H1 (cell line): ENCODE data around the gene PTPRD. TPM values are rescaled to one million over a fixed set of nuclear protein-coding genes. Genes with fewer than 3 reads are reported as not detected.

ENCODE experiments used
- CTCF ChIA-PET: fragments of 300-600 bp; sonication (Branson Sonifier 250); formaldehyde crosslinking; loops from one replicate; lab custom pipeline; 2021; ENCODE audit not compliant: partially characterized antibody; lab: Charles Lee
- POLR2A ChIA-PET: fragments of 300-600 bp; sonication (Branson Sonifier 250); formaldehyde crosslinking; loops from one replicate; lab custom pipeline; 2021; ENCODE audit warnings: inconsistent platforms; ENCODE audit not compliant: partially characterized antibody; lab: Charles Lee
- DNase-seq, 2 experiments: peaks; one replicate each; pipeline versions ENCODE4 v3.0.0 to v3.0.0-alpha.2; 2010 to 2022; ENCODE audit warnings: low spot score in 2 of 2, low read depth in 1 of 2, mixed read lengths in 1 of 2
- FAIRE-seq: peaks from 2 replicates; lab custom pipeline; 2011; peaks lifted over from hg19 to GRCh38; lab: Jason Lieb, UNC
- H2AFZ ChIP-seq: 2 replicates; pipeline ENCODE4 v1.8.1; 2012; ENCODE audit warnings: low read length, inconsistent platforms
- H2AK5ac ChIP-seq: 2 replicates; pipeline ENCODE4 v1.6.1; 2013; ENCODE audit warnings: low read depth, low read length
- H2BK120ac ChIP-seq: replicated peaks from 2 replicates; pipeline ENCODE3; 2013; ENCODE audit warnings: low read depth, low read length, inconsistent platforms
- H2BK12ac ChIP-seq: 2 replicates; pipeline ENCODE4 v1.6.1; 2013; ENCODE audit warnings: low read depth, low read length
- H2BK15ac ChIP-seq: 2 replicates; pipeline ENCODE4 v1.6.1; 2013; ENCODE audit warnings: low read length
- H2BK20ac ChIP-seq: 2 replicates; pipeline ENCODE4 v1.6.1; 2013; ENCODE audit warnings: low read length
- H2BK5ac ChIP-seq: 2 replicates; pipeline ENCODE4 v1.6.1; 2013; ENCODE audit warnings: low read depth, low read length
- H3K14ac ChIP-seq: 2 replicates; pipeline ENCODE4 v1.6.1; 2013; ENCODE audit warnings: inconsistent platforms; ENCODE audit not compliant: insufficient read length
- H3K18ac ChIP-seq: 2 replicates; pipeline ENCODE4 v1.6.1; 2013; ENCODE audit warnings: low read length; ENCODE audit errors: extremely low read depth
- H3K23ac ChIP-seq: 2 replicates; pipeline ENCODE4 v1.6.1; 2013; ENCODE audit warnings: inconsistent platforms; ENCODE audit not compliant: insufficient read length
- H3K23me2 ChIP-seq: 2 replicates; pipeline ENCODE4 v1.6.1; 2013; ENCODE audit warnings: low read depth, low read length
- H3K27ac ChIP-seq: 2 replicates; pipeline ENCODE4 v1.6.1; 2011; ENCODE audit warnings: low read depth, low read length, inconsistent platforms
- H3K27me3 ChIP-seq, 4 experiments: replicated peaks in 1 of 4; 1 replicate in 1 of 4; 2 replicates in 3 of 4; pipeline versions ENCODE4 v1.6.1 to v1.8.1; 2011 to 2013; ENCODE audit warnings: low read length in 3 of 4, mild to moderate bottlenecking in 3 of 4, inconsistent platforms in 2 of 4, mixed read lengths in 2 of 4, moderate library complexity in 1 of 4; ENCODE audit not compliant: control insufficient read depth in 3 of 4, insufficient read depth in 3 of 4; ENCODE audit errors: extremely low read depth in 1 of 4
- H3K36me3 ChIP-seq, 4 experiments: 2 replicates each; pipeline versions ENCODE4 v1.6.1 to v1.8.1; 2011 to 2013; ENCODE audit warnings: mild to moderate bottlenecking in 4 of 4, low read length in 3 of 4, moderate library complexity in 2 of 4, control low read depth in 1 of 4, inconsistent platforms in 1 of 4; ENCODE audit not compliant: insufficient read depth in 4 of 4, control insufficient read depth in 2 of 4
- H3K4ac ChIP-seq: replicated peaks from 2 replicates; pipeline ENCODE3; 2013; ENCODE audit warnings: low read length, low read depth, mixed read lengths, inconsistent platforms; ENCODE audit not compliant: insufficient read length
- H3K4me1 ChIP-seq, 4 experiments: replicated peaks in 1 of 4; 1 replicate in 1 of 4; 2 replicates in 3 of 4; pipeline versions ENCODE4 v1.6.1 to v1.8.1; 2011 to 2013; ENCODE audit warnings: low read length in 3 of 4, inconsistent platforms in 2 of 4, mixed read lengths in 1 of 4; ENCODE audit not compliant: insufficient read depth in 4 of 4, control insufficient read depth in 3 of 4
- H3K4me2 ChIP-seq, 2 experiments: 2 replicates each; pipeline versions ENCODE4 v1.6.1 to v1.8.1; 2011 to 2013; ENCODE audit warnings: low read depth in 2 of 2, low read length in 2 of 2, control low read depth in 1 of 2, inconsistent platforms in 1 of 2, mild to moderate bottlenecking in 1 of 2; ENCODE audit not compliant: insufficient read depth in 1 of 2
- H3K4me3 ChIP-seq, 4 experiments: fragments of 200-600, 300-600 bp in 1 of 4; sonication (generic), shearing (Covaris generic), sonication (Bioruptor Twin) in 1 of 4; 2 replicates each; pipeline versions ENCODE4 v1.5.1 to v1.8.1; 2011 to 2016; ENCODE audit warnings: low read length in 4 of 4, low read depth in 3 of 4, control low read depth in 2 of 4, inconsistent platforms in 2 of 4, mild to moderate bottlenecking in 2 of 4, mixed read lengths in 1 of 4, moderate library complexity in 1 of 4; ENCODE audit not compliant: insufficient read depth in 2 of 4; ENCODE audit errors: extremely low read depth in 1 of 4
- H3K56ac ChIP-seq: replicated peaks from 2 replicates; pipeline ENCODE3; 2013; ENCODE audit warnings: low read depth, mild to moderate bottlenecking, mixed read lengths, low read length, inconsistent platforms; ENCODE audit not compliant: insufficient read length
- H3K79me1 ChIP-seq: 2 replicates; pipeline ENCODE4 v1.6.1; 2013; ENCODE audit warnings: low read depth, low read length, control low read depth
- H3K79me2 ChIP-seq, 2 experiments: 2 replicates each; pipeline versions ENCODE4 v1.6.1 to v1.8.1; 2012 to 2013; ENCODE audit warnings: low read length in 2 of 2, mild to moderate bottlenecking in 2 of 2, inconsistent platforms in 1 of 2; ENCODE audit not compliant: insufficient read depth in 2 of 2, control insufficient read depth in 1 of 2
- H3K9ac ChIP-seq, 4 experiments: replicated peaks in 1 of 4; 1 replicate in 1 of 4; 2 replicates in 3 of 4; pipeline versions ENCODE4 v1.6.1 to v1.8.1; 2011 to 2013; ENCODE audit warnings: low read depth in 3 of 4, low read length in 3 of 4, control low read depth in 2 of 4, mild to moderate bottlenecking in 2 of 4, moderate library complexity in 2 of 4, inconsistent platforms in 1 of 4; ENCODE audit errors: extremely low read depth in 1 of 4
- H3K9me3 ChIP-seq, 2 experiments: 2 replicates each; pipeline versions ENCODE4 v1.6.1 to v1.8.1; 2012 to 2013; ENCODE audit warnings: mild to moderate bottlenecking in 2 of 2, moderate library complexity in 2 of 2, control low read depth in 1 of 2, inconsistent platforms in 1 of 2, low read depth in 1 of 2, low read length in 1 of 2, mixed read lengths in 1 of 2; ENCODE audit not compliant: insufficient read depth in 2 of 2
- H4K20me1 ChIP-seq, 2 experiments: replicated peaks in 1 of 2; 2 replicates each; pipeline versions ENCODE3 to v1.8.1; 2011 to 2013; ENCODE audit warnings: inconsistent platforms in 2 of 2, low read length in 2 of 2, mild to moderate bottlenecking in 1 of 2; ENCODE audit not compliant: insufficient read depth in 2 of 2, control insufficient read depth in 1 of 2
- H4K5ac ChIP-seq: 2 replicates; pipeline ENCODE4 v1.6.1; 2013; ENCODE audit warnings: low read length, low read depth, mixed read lengths, inconsistent platforms; ENCODE audit not compliant: insufficient read length
- H4K8ac ChIP-seq: 2 replicates; pipeline ENCODE4 v1.8.0; 2013; ENCODE audit warnings: mild to moderate bottlenecking, moderate library complexity, low read length, inconsistent platforms; ENCODE audit not compliant: insufficient read depth; ENCODE audit errors: extremely low read depth
- H4K91ac ChIP-seq: replicated peaks from 2 replicates; pipeline ENCODE3; 2013; ENCODE audit warnings: low read length, mixed read lengths, inconsistent platforms; ENCODE audit not compliant: insufficient read length
- CBX8 ChIP-seq: fragments of 300-800, 300-1000 bp; sonication (generic); IDR thresholded peaks from 2 replicates; pipeline ENCODE4 v1.7.1; 2016; ENCODE audit warnings: low read depth, low read length, borderline replicate concordance
- CTBP2 ChIP-seq: IDR thresholded peaks from 2 replicates; pipeline ENCODE4 v1.7.0; 2011; ENCODE audit warnings: borderline replicate concordance, mild to moderate bottlenecking, moderate library complexity, mixed read lengths, low read length; ENCODE audit not compliant: insufficient read depth, insufficient read length
- KDM1A ChIP-seq: fragments of 200-600, 300-600 bp; sonication (generic); IDR thresholded peaks from 2 replicates; pipeline ENCODE4 v1.7.1; 2016; ENCODE audit warnings: mild to moderate bottlenecking, low read length, borderline replicate concordance
- MAFK ChIP-seq: IDR thresholded peaks from 2 replicates; pipeline ENCODE4 v1.6.1; 2012; ENCODE audit warnings: low read depth, mild to moderate bottlenecking, improper control_type of control experiment, low read length
- TAF7 ChIP-seq: optimal IDR thresholded peaks from 2 replicates; pipeline ENCODE3; 2011; ENCODE audit warnings: low read depth, mild to moderate bottlenecking, inconsistent platforms, low read length, moderate library complexity, borderline replicate concordance
- WGBS, 2 experiments: shearing (Covaris generic) in 1 of 2; methylation state at CpG; one replicate each; pipeline versions ENCODE4 v1.1.6 to v1.1.7; 2013 to 2015; ENCODE audit warnings: low lambda C conversion rate in 2 of 2, mixed read lengths in 2 of 2, inconsistent platforms in 1 of 2, low coverage in 1 of 2, missing lambda C conversion rate in 1 of 2; ENCODE audit not compliant: insufficient replicate concordance in 2 of 2, insufficient coverage in 1 of 2, insufficient read length in 1 of 2; ENCODE audit errors: extremely low coverage in 1 of 2, missing lambda C conversion rate in 1 of 2; 5-methylcytosine and 5-hydroxymethylcytosine counted together
- polyA plus RNA-seq, 7 experiments: library from polyadenylated mRNA; depleted of rRNA in 3 of 7; stranded (reverse) in 5 of 7; unstranded in 2 of 7; fragments of >200 nt in 5 of 7; fragments of 200-250 nt in 2 of 7; gene quantifications; 1 replicate in 5 of 7; 2 replicates in 1 of 7; 4 replicates in 1 of 7; pipeline versions ENCODE4 v1.2.1 to v1.2.3, GENCODE V29; 2011 to 2013; ENCODE audit warnings: missing spikeins in 2 of 7, mixed read lengths in 2 of 7
- total RNA-seq: library from RNA; stranded (reverse); fragmentation: NEBNext Ultra II Directional; extraction: Animal tissue kit (Norgen Biotek cat#: 25700); gene quantifications from 2 replicates; pipeline ENCODE4 v1.2.1, GENCODE V29; 2021
- TF ChIP-seq, protein P1 (sequence below): IDR thresholded peaks from 2 replicates; pipeline ENCODE4 v1.6.1; 2012; ENCODE audit warnings: inconsistent platforms
- TF ChIP-seq, protein P2 (sequence below), 3 experiments: IDR thresholded peaks; 1 replicate in 2 of 3; 2 replicates in 1 of 3; pipeline versions ENCODE4 v1.5.1 to v1.6.1; 2011; ENCODE audit warnings: low read length in 3 of 3, mild to moderate bottlenecking in 3 of 3, inconsistent platforms in 2 of 3, low read depth in 1 of 3, moderate library complexity in 1 of 3; ENCODE audit not compliant: insufficient read depth in 1 of 3; ENCODE audit errors: control extremely low read depth in 1 of 3

PTPRD gene
- total and polyA plus RNA-seq, 2 of the 8 experiments (the other 6 are each of a cell fraction or from before 2014, with no cell fraction given): 17.2 to 77.0 TPM

DNA sequence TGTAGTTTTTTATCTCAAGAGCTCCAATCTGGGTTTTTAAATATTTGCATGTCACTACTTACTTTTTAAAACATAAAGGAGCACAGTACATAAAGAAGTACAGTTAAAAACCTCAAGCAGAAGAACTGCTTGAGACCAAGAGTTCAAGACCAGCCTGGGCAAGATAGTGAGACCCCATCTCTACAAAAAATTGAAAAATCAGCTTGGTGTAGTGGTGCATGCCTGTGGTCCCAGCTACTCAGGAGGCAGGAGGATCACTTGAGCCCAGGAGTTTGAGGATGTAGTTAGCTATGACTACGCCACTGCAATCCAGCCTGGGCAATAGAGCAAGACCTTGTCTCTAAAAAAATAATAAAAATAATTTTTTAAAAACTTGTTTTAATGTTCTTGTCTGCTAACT lies 1840.5 kb downstream of the PTPRD start:
- Histone ChIP-seq H2BK15ac (no peak overlapping the region), H2BK20ac (no peak overlapping the region), H3K4me3 (no peak overlapping the region), H3K4me1 (no peaks in the 10 kb centered on the region), H3K79me2 (no peaks in the 10 kb centered on the region), H4K5ac (no peak overlapping the region), H3K18ac (no peak overlapping the region), H3K27me3 (no peaks in the 10 kb centered on the region), H3K4ac (no peak overlapping the region), H3K9ac (no peak overlapping the region), H2BK12ac (no peak overlapping the region), H3K56ac (no peak overlapping the region), H3K79me1 (no peaks in the 10 kb centered on the region), H4K20me1 (peaks cover 0 to 1% of the 10 kb centered on the region in 2 experiments), H2AFZ (no peak overlapping the region), H4K91ac (no peak overlapping the region), H3K4me2 (no peak overlapping the region), H3K23me2 (no peaks in the 10 kb centered on the region), H3K23ac (no peak overlapping the region), H2AK5ac (no peak overlapping the region), H3K14ac (no peak overlapping the region), H3K36me3 (no peaks in the 10 kb centered on the region), H4K8ac (no peak overlapping the region), H2BK5ac (no peak overlapping the region), H3K27ac (no peak overlapping the region), H2BK120ac (no peak overlapping the region), H3K9me3 (no peaks in the 10 kb centered on the region)
- TF ChIP-seq MAFK (no peak), TAF7 (no peak), CBX8 (no peak), KDM1A (no peak), CTBP2 (no peak)
- TF ChIP-seq, protein P1, sequence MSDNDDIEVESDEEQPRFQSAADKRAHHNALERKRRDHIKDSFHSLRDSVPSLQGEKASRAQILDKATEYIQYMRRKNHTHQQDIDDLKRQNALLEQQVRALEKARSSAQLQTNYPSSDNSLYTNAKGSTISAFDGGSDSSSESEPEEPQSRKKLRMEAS: no peak
- TF ChIP-seq, protein P2, sequence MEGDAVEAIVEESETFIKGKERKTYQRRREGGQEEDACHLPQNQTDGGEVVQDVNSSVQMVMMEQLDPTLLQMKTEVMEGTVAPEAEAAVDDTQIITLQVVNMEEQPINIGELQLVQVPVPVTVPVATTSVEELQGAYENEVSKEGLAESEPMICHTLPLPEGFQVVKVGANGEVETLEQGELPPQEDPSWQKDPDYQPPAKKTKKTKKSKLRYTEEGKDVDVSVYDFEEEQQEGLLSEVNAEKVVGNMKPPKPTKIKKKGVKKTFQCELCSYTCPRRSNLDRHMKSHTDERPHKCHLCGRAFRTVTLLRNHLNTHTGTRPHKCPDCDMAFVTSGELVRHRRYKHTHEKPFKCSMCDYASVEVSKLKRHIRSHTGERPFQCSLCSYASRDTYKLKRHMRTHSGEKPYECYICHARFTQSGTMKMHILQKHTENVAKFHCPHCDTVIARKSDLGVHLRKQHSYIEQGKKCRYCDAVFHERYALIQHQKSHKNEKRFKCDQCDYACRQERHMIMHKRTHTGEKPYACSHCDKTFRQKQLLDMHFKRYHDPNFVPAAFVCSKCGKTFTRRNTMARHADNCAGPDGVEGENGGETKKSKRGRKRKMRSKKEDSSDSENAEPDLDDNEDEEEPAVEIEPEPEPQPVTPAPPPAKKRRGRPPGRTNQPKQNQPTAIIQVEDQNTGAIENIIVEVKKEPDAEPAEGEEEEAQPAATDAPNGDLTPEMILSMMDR (IDR thresholded peaks at IDR 0.05; ENCODE audit: control extremely low read depth in 1 of 3, insufficient read depth in 1 of 3, low read depth in 1 of 3, low read length in 3 of 3): no peak
- DNase-seq (no peak), FAIRE-seq (no peak)
- ChIA-PET POLR2A (no interaction called here), CTCF (interaction anchor here (1.6 kb wide), 1 partner anchor 12 kb away, joined by 5 read pairs; no protein-coding TSS in a partner anchor)
- 92% methylated on average over 1 of the region's 1 CpG; no CpG with 5 or more reads in 1 of the 2 experiments for WGBS, 2 experiments
